ENCODE results near the gene MAPK8. TPM values are rescaled to one million over a fixed set of nuclear protein-coding genes. Genes with fewer than 3 reads are reported as not detected.
"Not testable (repeated sequence)": the region's sequence is repeated elsewhere in the genome, so short reads cannot be mapped to it uniquely, and the experiment has no call there.

Gene MAPK8
- total RNA-seq, 1 donor from 2014 or later = 42.3 TPM

DNA sequence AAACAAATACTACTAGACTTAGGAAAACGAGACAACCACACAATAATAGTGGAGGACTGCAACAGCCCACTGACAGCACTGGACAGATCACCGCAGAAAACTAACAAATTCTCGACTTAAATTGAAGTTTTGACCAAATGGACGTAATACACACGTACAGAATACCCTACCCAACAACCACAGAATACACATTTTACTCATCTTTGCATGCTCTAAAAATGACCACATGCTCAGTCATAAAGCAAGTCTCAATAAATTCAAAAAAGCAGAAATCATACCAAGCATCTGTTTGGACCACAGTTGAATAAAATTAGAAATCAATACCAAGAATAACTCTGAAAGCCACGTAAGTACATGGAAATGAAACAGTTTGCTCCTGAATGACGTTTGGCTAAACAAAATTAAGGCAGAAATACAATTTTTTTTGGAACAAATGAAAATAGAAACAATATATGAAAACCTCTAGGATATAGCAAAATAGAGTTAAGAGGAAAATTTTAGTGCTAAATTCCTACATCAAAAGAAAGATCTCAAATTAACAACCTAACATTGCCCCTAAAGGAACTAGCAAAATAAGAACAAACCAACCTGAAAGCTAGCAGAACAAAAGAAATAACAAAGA, 30.6 kb downstream of the MAPK8 start:
- H3K36me3 ChIP-seq = no peaks in the 10 kb centered on the region
- TF ChIP-seq, protein P1, sequence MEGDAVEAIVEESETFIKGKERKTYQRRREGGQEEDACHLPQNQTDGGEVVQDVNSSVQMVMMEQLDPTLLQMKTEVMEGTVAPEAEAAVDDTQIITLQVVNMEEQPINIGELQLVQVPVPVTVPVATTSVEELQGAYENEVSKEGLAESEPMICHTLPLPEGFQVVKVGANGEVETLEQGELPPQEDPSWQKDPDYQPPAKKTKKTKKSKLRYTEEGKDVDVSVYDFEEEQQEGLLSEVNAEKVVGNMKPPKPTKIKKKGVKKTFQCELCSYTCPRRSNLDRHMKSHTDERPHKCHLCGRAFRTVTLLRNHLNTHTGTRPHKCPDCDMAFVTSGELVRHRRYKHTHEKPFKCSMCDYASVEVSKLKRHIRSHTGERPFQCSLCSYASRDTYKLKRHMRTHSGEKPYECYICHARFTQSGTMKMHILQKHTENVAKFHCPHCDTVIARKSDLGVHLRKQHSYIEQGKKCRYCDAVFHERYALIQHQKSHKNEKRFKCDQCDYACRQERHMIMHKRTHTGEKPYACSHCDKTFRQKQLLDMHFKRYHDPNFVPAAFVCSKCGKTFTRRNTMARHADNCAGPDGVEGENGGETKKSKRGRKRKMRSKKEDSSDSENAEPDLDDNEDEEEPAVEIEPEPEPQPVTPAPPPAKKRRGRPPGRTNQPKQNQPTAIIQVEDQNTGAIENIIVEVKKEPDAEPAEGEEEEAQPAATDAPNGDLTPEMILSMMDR (IDR thresholded peaks at IDR 0.05) = no peak
- intact Hi-C loops (cut with DNase I) = no loop called here
- H3K9me3 ChIP-seq = no peaks in the 10 kb centered on the region
- H3K4me3 ChIP-seq = no peak overlapping the region
- no peaks in the 10 kb centered on the region for H3K4me1 ChIP-seq
- ATAC-seq (no peak), DNase-seq (no peak)
- H3K27me3 ChIP-seq = no peaks in the 10 kb centered on the region
- no peak overlapping the region for H3K27ac ChIP-seq

DNA sequence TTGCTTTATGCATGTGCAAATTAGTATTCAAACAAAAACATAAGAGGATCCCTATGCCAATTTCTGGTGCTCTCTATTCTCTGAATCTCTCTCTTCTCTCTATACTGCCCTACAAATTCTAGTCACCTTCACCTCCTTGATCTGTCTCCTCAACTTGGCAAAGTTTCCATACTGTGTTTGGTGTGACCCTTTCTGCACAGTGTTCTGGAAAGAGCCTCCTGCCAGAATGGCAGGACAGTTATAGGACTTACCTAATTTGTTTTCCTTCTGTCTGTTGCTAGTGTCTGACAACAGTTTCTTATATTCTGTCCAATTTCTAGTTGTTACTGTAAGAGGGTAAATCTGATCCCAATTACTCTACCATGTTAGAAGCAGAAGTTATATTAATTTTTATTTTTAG, 34.3 kb downstream of the MAPK8 start:
- Histone ChIP-seq H3K27me3 (no peaks in the 10 kb centered on the region), H3K4me3 (no peak overlapping the region), H3K9me3 (no peaks in the 10 kb centered on the region), H3K27ac (no peak overlapping the region), H3K36me3 (no peaks in the 10 kb centered on the region), H3K4me1 (no peaks in the 10 kb centered on the region)
- TF ChIP-seq, protein P1 (IDR thresholded peaks at IDR 0.05) = no peak
- ATAC-seq (no peak), DNase-seq (no peak)
- intact Hi-C loops (cut with DNase I) = no loop called here

DNA sequence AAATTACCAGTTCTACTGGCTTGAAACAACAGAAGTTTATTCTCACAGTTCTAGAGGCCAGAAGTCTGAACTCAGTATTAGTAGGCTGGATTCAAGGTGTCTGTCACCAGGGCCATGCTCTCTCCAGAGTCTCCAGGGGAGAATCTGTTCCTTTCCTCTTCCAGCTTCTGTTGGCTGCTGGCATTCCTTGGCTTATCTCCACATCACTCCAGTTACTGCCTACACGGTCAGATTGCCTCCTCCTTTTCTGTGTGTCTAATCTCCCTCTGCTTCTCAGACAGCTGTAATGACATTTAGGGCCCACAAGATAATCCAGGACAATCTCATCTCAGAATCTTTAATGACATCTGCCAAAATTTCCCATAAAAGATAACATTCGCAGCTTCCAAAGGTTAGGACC, 36.6 kb downstream of the MAPK8 start:
- intact Hi-C loops (cut with DNase I) = no loop called here
- no peak overlapping the region for H3K4me3 ChIP-seq
- no peaks in the 10 kb centered on the region for H3K9me3 ChIP-seq
- no peak for DNase-seq
- no peak overlapping the region for H3K27ac ChIP-seq
- no peaks in the 10 kb centered on the region for H3K27me3 ChIP-seq
- ATAC-seq = no peak
- H3K36me3 ChIP-seq = no peaks in the 10 kb centered on the region
- H3K4me1 ChIP-seq = no peaks in the 10 kb centered on the region
- TF ChIP-seq, protein P1 (IDR thresholded peaks at IDR 0.05) = no peak

DNA sequence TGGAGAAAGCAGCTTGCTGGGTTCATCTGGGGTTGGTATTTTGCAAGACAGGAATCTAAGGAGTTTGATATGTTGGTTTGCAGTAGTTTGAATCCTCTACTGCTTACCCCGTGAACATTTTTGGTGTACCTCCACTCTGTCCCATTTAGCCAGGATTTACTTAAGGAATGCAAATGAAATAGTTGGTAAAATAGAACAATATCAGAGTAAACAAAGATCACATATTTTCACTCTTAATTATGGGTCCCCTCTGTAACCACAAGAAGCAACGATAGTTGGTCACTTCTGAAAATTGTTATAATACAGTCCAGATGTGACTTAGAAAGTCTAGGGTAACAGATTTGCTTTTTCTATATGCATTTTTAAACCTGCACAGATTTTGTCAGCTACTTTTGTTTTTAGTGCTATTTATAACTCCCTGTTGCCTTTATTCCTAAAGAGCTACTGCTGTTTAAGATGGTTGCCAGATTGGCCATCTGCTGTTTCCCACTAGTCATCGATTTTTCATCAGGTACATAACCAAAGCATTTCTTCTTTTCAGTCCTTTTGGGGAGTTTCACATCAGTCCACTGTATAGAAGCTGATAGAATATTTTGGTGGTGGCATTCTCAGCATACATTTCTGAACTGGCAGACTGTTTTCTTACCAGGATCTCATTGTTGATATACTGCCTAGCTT, 37.6 kb downstream of the MAPK8 start:
- Histone ChIP-seq H3K9me3 (no peaks in the 10 kb centered on the region), H3K4me1 (no peaks in the 10 kb centered on the region), H3K27ac (no peak overlapping the region), H3K36me3 (no peaks in the 10 kb centered on the region), H3K27me3 (no peaks in the 10 kb centered on the region), H3K4me3 (no peak overlapping the region)
- intact Hi-C loops (cut with DNase I) = no loop called here
- ATAC-seq = no peak
- no peak for DNase-seq
- TF ChIP-seq, protein P1 (IDR thresholded peaks at IDR 0.05) = no peak

DNA sequence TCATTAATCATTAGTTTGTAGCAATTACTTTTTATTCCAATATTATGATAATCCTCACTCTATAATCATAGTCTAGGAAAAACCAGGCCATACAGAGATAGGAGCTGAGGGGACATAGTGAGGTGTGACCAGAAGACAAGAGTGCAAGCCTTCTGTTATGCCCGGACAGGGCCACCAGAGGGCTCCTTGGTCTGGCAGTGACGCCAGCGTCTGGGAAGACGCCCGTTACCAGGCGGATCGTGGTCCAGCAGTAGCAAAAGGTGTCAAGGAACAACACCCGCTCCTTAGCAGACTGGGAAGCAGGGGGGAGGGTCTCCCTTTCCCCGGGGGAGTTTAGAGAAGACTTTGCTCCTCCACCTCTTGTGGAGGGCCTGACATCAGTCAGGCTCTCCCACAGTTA, 39.8 kb downstream of the MAPK8 start:
- H3K4me1 ChIP-seq; H3K4me3 ChIP-seq; H3K36me3 ChIP-seq; intact Hi-C loops (cut with DNase I); H3K27ac ChIP-seq; H3K9me3 ChIP-seq; ATAC-seq; H3K27me3 ChIP-seq: not testable (repeated sequence)
- TF ChIP-seq, protein P1 (IDR thresholded peaks at IDR 0.05) = peak; percentile 6
- peak; percentile 53 for DNase-seq

DNA sequence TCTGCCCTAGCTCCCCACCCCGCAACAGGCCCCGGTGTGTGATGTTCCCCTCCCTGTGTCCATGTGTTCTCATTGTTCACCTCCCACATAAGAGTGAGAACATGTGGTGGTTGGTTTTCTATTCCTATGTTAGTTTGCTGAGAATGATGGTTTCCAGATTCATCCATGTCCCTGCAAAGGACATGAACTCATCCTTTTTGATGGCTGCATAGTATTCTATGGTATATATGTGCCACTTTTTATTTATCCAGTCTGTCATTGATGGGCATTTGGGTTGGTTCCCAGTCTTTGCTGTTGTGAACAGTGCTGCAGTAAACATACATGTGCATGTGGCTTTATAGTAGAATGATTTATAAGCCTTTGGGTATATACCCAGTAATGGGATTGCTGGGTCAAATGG, 41.1 kb downstream of the MAPK8 start:
- H3K27me3 ChIP-seq; H3K9me3 ChIP-seq; intact Hi-C loops (cut with DNase I); H3K4me1 ChIP-seq; ATAC-seq; H3K27ac ChIP-seq; H3K4me3 ChIP-seq; H3K36me3 ChIP-seq; DNase-seq: not testable (repeated sequence)

DNA sequence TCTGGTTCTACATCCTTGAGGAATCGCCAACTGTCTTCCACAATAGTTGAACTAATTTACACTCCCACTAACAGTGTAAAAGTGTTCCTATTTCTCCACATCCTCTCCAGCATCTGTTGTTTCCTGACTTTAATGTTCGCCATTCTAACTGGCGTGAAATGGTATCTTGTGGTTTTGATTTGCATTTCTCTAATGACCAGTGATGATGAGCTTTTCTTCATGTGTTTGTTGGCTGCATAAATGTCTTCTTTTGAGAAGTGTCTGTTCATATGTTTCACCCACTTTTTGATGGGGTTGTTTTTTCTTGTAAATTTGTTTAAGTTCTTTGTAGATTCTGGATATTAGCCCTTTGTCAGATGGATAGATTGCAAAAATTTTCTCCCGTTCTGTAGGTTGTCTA, 41.5 kb downstream of the MAPK8 start:
- H3K27ac ChIP-seq; H3K4me1 ChIP-seq; intact Hi-C loops (cut with DNase I); ATAC-seq; DNase-seq; H3K4me3 ChIP-seq; H3K27me3 ChIP-seq; H3K9me3 ChIP-seq; H3K36me3 ChIP-seq: not testable (repeated sequence)
